IMR-90 (cell line): ENCODE measurements around the gene YPEL4. TPM values are rescaled to one million over a fixed set of nuclear protein-coding genes. Genes with fewer than 3 reads are reported as not detected.

Experiments
- ATAC-seq: fragments of 200-7000 bp; cut with Tn5 transposase; 2 replicates; pipeline ENCODE4 v1.9.1; 2020; ENCODE audit warnings: low read depth, mild to moderate bottlenecking, moderate library complexity
- BruUV-seq: library from RNA; stranded (reverse); fragments of 400-500 nt; replicated peaks from 2 replicates; lab custom pipeline; 2021; lab: Mats Ljungman, UMichigan
- CTCF ChIA-PET: fragments of 300-600 bp; formaldehyde crosslinking; extraction: SDS; loops from one replicate; lab custom pipeline; 2021; ENCODE audit warnings: antibody characterized with exemption; lab: Yijun Ruan, JAX
- POLR2A ChIA-PET: fragments of 300-600 bp; sonication (Branson Sonifier 250); formaldehyde crosslinking; loops from one replicate; lab custom pipeline; 2022; ENCODE audit warnings: antibody characterized with exemption; ENCODE audit not compliant: unreplicated experiment; lab: Charles Lee
- DNase-seq: peaks from one replicate; pipeline ENCODE4 v3.0.0; 2013
- H2AFZ ChIP-seq: replicated peaks from 2 replicates; pipeline ENCODE3; 2013; ENCODE audit warnings: low read length, mild to moderate bottlenecking; ENCODE audit not compliant: poor library complexity
- H2AK5ac ChIP-seq: 2 replicates; pipeline ENCODE4 v1.6.1; 2013; ENCODE audit warnings: low read depth, low read length, inconsistent platforms
- H2AK9ac ChIP-seq: replicated peaks from 2 replicates; pipeline ENCODE3; 2013; ENCODE audit warnings: mild to moderate bottlenecking, low read depth, low read length, moderate library complexity; ENCODE audit not compliant: poor library complexity
- H2BK120ac ChIP-seq: 2 replicates; pipeline ENCODE4 v1.6.1; 2013; ENCODE audit warnings: low read depth, low read length, inconsistent platforms
- H2BK15ac ChIP-seq: 3 replicates; pipeline ENCODE4 v1.6.1; 2013; ENCODE audit warnings: low read depth, low read length, inconsistent platforms
- H2BK20ac ChIP-seq: 2 replicates; pipeline ENCODE4 v1.6.1; 2013; ENCODE audit warnings: low read depth, mild to moderate bottlenecking, inconsistent platforms, low read length, moderate library complexity
- H2BK5ac ChIP-seq: 2 replicates; pipeline ENCODE4 v1.6.1; 2013; ENCODE audit warnings: mild to moderate bottlenecking, low read depth, low read length, inconsistent platforms; ENCODE audit not compliant: poor library complexity, severe bottlenecking
- H3K14ac ChIP-seq: replicated peaks from 2 replicates; pipeline ENCODE4 v1.6.1; 2013; ENCODE audit warnings: low read depth, low read length, inconsistent platforms
- H3K18ac ChIP-seq: 2 replicates; pipeline ENCODE4 v1.6.1; 2013; ENCODE audit warnings: low read depth, low read length, control low read depth
- H3K23ac ChIP-seq: 2 replicates; pipeline ENCODE4 v1.6.1; 2013; ENCODE audit warnings: low read depth, low read length, inconsistent platforms
- H3K27ac ChIP-seq: 2 replicates; pipeline ENCODE4 v1.5.1; 2013; ENCODE audit warnings: mild to moderate bottlenecking, control low read depth, low read length; ENCODE audit not compliant: insufficient read depth
- H3K27me3 ChIP-seq: 2 replicates; pipeline ENCODE4 v1.6.1; 2013; ENCODE audit warnings: low read length; ENCODE audit not compliant: control insufficient read depth, insufficient read depth
- H3K36me3 ChIP-seq: 2 replicates; pipeline ENCODE4 v1.6.1; 2013; ENCODE audit warnings: low read length, mixed read lengths; ENCODE audit not compliant: control insufficient read depth, insufficient read depth
- H3K4ac ChIP-seq: 2 replicates; pipeline ENCODE4 v1.6.1; 2013; ENCODE audit warnings: low read depth, low read length, inconsistent platforms
- H3K4me1 ChIP-seq: 2 replicates; pipeline ENCODE4 v1.6.1; 2013; ENCODE audit warnings: low read length, mixed read lengths; ENCODE audit not compliant: control insufficient read depth, insufficient read depth
- H3K4me2 ChIP-seq: 2 replicates; pipeline ENCODE4 v1.6.1; 2013; ENCODE audit warnings: low read depth, mild to moderate bottlenecking, control low read depth, low read length, moderate library complexity
- H3K4me3 ChIP-seq: 2 replicates; pipeline ENCODE4 v1.5.1; 2013; ENCODE audit warnings: low read depth, mild to moderate bottlenecking, control low read depth, low read length, moderate library complexity; ENCODE audit not compliant: insufficient read depth
- H3K56ac ChIP-seq: 2 replicates; pipeline ENCODE4 v1.6.1; 2013; ENCODE audit warnings: low read length, inconsistent platforms; ENCODE audit not compliant: insufficient read depth; ENCODE audit errors: extremely low read depth
- H3K79me1 ChIP-seq, 2 experiments: 2 replicates each; pipeline ENCODE4 v1.6.1; 2013; ENCODE audit warnings: low read length in 2 of 2, inconsistent platforms in 1 of 2, low read depth in 1 of 2
- H3K9ac ChIP-seq: 2 replicates; pipeline ENCODE4 v1.6.1; 2013; ENCODE audit warnings: low read depth, low read length, control low read depth
- H3K9me1 ChIP-seq: 2 replicates; pipeline ENCODE4 v1.6.1; 2013; ENCODE audit warnings: low read length, inconsistent platforms; ENCODE audit not compliant: insufficient read depth
- H3K9me3 ChIP-seq: 2 replicates; pipeline ENCODE4 v1.6.1; 2013; ENCODE audit warnings: low read length; ENCODE audit not compliant: control insufficient read depth, insufficient read depth
- H4K20me1 ChIP-seq: 2 replicates; pipeline ENCODE4 v1.6.1; 2013; ENCODE audit warnings: low read length, inconsistent platforms; ENCODE audit not compliant: insufficient read depth
- H4K5ac ChIP-seq: 2 replicates; pipeline ENCODE4 v1.6.1; 2013; ENCODE audit warnings: mild to moderate bottlenecking, low read depth, low read length, control low read depth
- H4K8ac ChIP-seq, 2 experiments: 2 replicates each; pipeline ENCODE4 v1.6.1; 2013; ENCODE audit warnings: low read depth in 2 of 2, low read length in 2 of 2, control low read depth in 1 of 2, inconsistent platforms in 1 of 2
- H4K91ac ChIP-seq: 2 replicates; pipeline ENCODE4 v1.6.1; 2013; ENCODE audit warnings: low read depth, low read length, inconsistent platforms; ENCODE audit not compliant: insufficient read depth
- RAD21 ChIP-seq: IDR thresholded peaks from 2 replicates; pipeline ENCODE4 v1.6.1; 2012; ENCODE audit warnings: low read length, improper control_type of control experiment
- WGBS, 2 experiments: methylation state at CpG; one replicate each; pipeline versions ENCODE4 v1.1.5 to v1.1.7; 2013; ENCODE audit warnings: missing lambda C conversion rate in 2 of 2; ENCODE audit not compliant: insufficient read length in 1 of 2; ENCODE audit errors: extremely low coverage in 2 of 2; 5-methylcytosine and 5-hydroxymethylcytosine counted together
- dilution Hi-C: fragments of 300-500 bp; cut with HindIII; formaldehyde crosslinking; loops from one replicate; pipeline ENCODE4 v1.14.3; 2018; ENCODE audit warnings: low sequenced_read_pairs; ENCODE audit not compliant: unreplicated experiment
- in situ Hi-C: fragments of 300-500 bp; cut with MboI; formaldehyde crosslinking; loops from 3 replicates; pipeline ENCODE4 v1.14.3; 2019; ENCODE audit warnings: low sequenced_read_pairs, inconsistent platforms, mixed read lengths
- intact Hi-C: fragments of 100-400 bp; cut with micrococcal nuclease; formaldehyde crosslinking; loops from 2 replicates; pipeline ENCODE4 v1.10.0; 2022
- polyA plus RNA-seq, 3 experiments: library from polyadenylated mRNA; depleted of rRNA; stranded (reverse); fragments of >200 nt; gene quantifications; 2 replicates each; pipeline ENCODE4 v1.2.3, GENCODE V29; 2012; ENCODE audit warnings: low replicate concordance in 1 of 3
- total RNA-seq: library from RNA; depleted of rRNA; stranded (reverse); fragments of >200 nt; gene quantifications from 2 replicates; pipeline ENCODE4 v1.2.3, GENCODE V29; 2012
- TF ChIP-seq, protein P1 (sequence below): fragments of 150-350 bp; IDR thresholded peaks from 2 replicates; pipeline ENCODE4 v1.6.1; 2017; ENCODE audit warnings: mild to moderate bottlenecking, antibody characterized with exemption, low read length, low read depth
- TF ChIP-seq, protein P2 (sequence below): conservative IDR thresholded peaks from 2 replicates; pipeline ENCODE4 v1.5.1; 2012; ENCODE audit warnings: mild to moderate bottlenecking, low read depth, low read length, improper control_type of control experiment

YPEL4 gene
- total and polyA plus RNA-seq, 2 of the 4 experiments (the other 2 are of a cell fraction): 0.18 to 0.79 TPM

DNA sequence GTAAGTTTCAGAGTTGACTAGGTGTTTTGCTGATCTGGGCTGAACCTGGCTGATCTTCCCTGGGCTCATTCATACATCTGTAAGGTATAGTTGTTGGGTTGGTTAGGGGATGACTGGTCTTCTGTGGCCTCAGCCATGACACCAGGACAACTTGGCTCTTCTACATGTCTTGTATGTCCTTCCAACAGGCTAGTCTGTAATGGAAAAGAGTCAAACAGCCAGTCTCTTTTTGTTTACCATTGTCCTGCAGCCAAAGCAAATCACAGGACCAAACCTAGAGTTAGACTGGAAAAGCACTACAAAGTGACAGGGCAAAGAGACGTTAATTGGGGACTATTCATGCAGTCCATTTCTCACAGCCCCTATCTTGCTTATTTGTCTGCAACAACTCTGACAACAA is 34.4 kb downstream of the YPEL4 start:
- Histone ChIP-seq H4K91ac (no peak overlapping the region), H3K27me3 (no peaks in the 10 kb centered on the region), H2BK15ac (no peak overlapping the region), H3K36me3 (peaks cover 8% of the 10 kb centered on the region), H3K27ac (no peak overlapping the region), H2AFZ (no peak overlapping the region), H2BK5ac (no peak overlapping the region), H3K4me1 (no peaks in the 10 kb centered on the region), H2AK9ac (no peak overlapping the region), H4K8ac (no peak overlapping the region), H3K4me3 (no peak overlapping the region), H4K5ac (no peak overlapping the region), H3K79me1 (no peaks in the 10 kb centered on the region), H3K4me2 (no peak overlapping the region), H3K56ac (no peak overlapping the region), H3K18ac (no peak overlapping the region), H2AK5ac (no peak overlapping the region), H2BK120ac (no peak overlapping the region), H3K4ac (no peak overlapping the region), H3K9me3 (peaks cover 4% of the 10 kb centered on the region; the same call in 1 of the 2 replicates), H3K14ac (no peak overlapping the region), H3K9me1 (no peaks in the 10 kb centered on the region), H2BK20ac (no peak overlapping the region), H4K20me1 (no peaks in the 10 kb centered on the region), H3K9ac (no peak overlapping the region), H3K23ac (no peak overlapping the region)
- ATAC-seq: no peak
- ChIA-PET POLR2A (no interaction called here), CTCF (no interaction called here)
- intact Hi-C loops (no loop called here), dilution Hi-C loops (no loop called here), in situ Hi-C loops (no loop called here)
- no TSS peak for BruUV-seq
- WGBS, 2 experiments: no CpG with 5 or more reads among the region's 1 CpG
- TF ChIP-seq RAD21: no peak
- TF ChIP-seq, protein P1, sequence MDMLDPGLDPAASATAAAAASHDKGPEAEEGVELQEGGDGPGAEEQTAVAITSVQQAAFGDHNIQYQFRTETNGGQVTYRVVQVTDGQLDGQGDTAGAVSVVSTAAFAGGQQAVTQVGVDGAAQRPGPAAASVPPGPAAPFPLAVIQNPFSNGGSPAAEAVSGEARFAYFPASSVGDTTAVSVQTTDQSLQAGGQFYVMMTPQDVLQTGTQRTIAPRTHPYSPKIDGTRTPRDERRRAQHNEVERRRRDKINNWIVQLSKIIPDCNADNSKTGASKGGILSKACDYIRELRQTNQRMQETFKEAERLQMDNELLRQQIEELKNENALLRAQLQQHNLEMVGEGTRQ: no peak
- TF ChIP-seq, protein P2, sequence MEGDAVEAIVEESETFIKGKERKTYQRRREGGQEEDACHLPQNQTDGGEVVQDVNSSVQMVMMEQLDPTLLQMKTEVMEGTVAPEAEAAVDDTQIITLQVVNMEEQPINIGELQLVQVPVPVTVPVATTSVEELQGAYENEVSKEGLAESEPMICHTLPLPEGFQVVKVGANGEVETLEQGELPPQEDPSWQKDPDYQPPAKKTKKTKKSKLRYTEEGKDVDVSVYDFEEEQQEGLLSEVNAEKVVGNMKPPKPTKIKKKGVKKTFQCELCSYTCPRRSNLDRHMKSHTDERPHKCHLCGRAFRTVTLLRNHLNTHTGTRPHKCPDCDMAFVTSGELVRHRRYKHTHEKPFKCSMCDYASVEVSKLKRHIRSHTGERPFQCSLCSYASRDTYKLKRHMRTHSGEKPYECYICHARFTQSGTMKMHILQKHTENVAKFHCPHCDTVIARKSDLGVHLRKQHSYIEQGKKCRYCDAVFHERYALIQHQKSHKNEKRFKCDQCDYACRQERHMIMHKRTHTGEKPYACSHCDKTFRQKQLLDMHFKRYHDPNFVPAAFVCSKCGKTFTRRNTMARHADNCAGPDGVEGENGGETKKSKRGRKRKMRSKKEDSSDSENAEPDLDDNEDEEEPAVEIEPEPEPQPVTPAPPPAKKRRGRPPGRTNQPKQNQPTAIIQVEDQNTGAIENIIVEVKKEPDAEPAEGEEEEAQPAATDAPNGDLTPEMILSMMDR: no peak
- DNase-seq: no peak
